GM19372 (cell line): ENCODE results near the gene SPRY4.
"Not testable (repeated sequence)": the region's sequence is repeated elsewhere in the genome, so short reads cannot be mapped to it uniquely, and the experiment has no call there.

ENCODE experiments used
- ATAC-seq: cut with Tn5 transposase; IDR thresholded peaks from one replicate; pipeline ENCODE4 v1.9.1; 2021; ENCODE audit warnings: mild to moderate bottlenecking, low read depth, moderate library complexity; ENCODE audit not compliant: unreplicated experiment

Gene SPRY4

GRCh38 chr5:142324871-142325724 lies at the start of gene SPRY4:
SPRY4 (minus strand) TSS chr5:142325021; CDS start chr5:142315108, 9,913 bp downstream.
- peak; percentile 70 for ATAC-seq

- no peak for ATAC-seq
Measured at GRCh38 chr5:142368529-142368928, 43.7 kb upstream of the SPRY4 start.

GRCh38 chr5:142366007-142366406 lies 41.2 kb upstream of the SPRY4 start:
- ATAC-seq, result no peak

- ATAC-seq, result peak; percentile 74
Measured at GRCh38 chr5:142364251-142365145, 39.7 kb upstream of the SPRY4 start.

- no peak for ATAC-seq
Measured at GRCh38 chr5:142363619-142363963, 38.8 kb upstream of the SPRY4 start.

- not testable (repeated sequence) for ATAC-seq
Measured at GRCh38 chr5:142362193-142362592, 37.4 kb upstream of the SPRY4 start.

GRCh38 chr5:142360607-142361120 lies 35.8 kb upstream of the SPRY4 start:
- ATAC-seq, result no peak

- no peak for ATAC-seq
Measured at GRCh38 chr5:142360051-142360498, 35.3 kb upstream of the SPRY4 start.

GRCh38 chr5:142358648-142359047 lies 33.8 kb upstream of the SPRY4 start:
- no peak for ATAC-seq

GRCh38 chr5:142358121-142358520 lies 33.3 kb upstream of the SPRY4 start:
- no peak for ATAC-seq

GRCh38 chr5:142357469-142358090 lies 32.8 kb upstream of the SPRY4 start:
- ATAC-seq, result no peak

GRCh38 chr5:142356716-142357468 lies 32.1 kb upstream of the SPRY4 start:
- peak; percentile 95 for ATAC-seq

- no peak for ATAC-seq
Measured at GRCh38 chr5:142356349-142356715, 31.5 kb upstream of the SPRY4 start.

GRCh38 chr5:142353071-142353472 lies 28.3 kb upstream of the SPRY4 start:
- ATAC-seq, result no peak

GRCh38 chr5:142350021-142350420 lies 25.2 kb upstream of the SPRY4 start:
- ATAC-seq, result no peak

- ATAC-seq, result no peak
Measured at GRCh38 chr5:142346706-142347105, 21.9 kb upstream of the SPRY4 start.

- ATAC-seq, result not testable (repeated sequence)
Measured at GRCh38 chr5:142344915-142345314, 20.1 kb upstream of the SPRY4 start.

- no peak for ATAC-seq
Measured at GRCh38 chr5:142343531-142343930, 18.7 kb upstream of the SPRY4 start.

- no peak for ATAC-seq
Measured at GRCh38 chr5:142342128-142342981, 17.5 kb upstream of the SPRY4 start.
